Trophoblast cell (in vitro differentiated cells and primary cell): ENCODE measurements around the gene TMEM97.

Source experiments
- DNase-seq, 2 donors: peaks; one replicate each; pipeline ENCODE4 v3.0.0-alpha.2; 2016
- H2AFZ ChIP-seq: 2 replicates; pipeline ENCODE4 v1.6.1; 2013; ENCODE audit warnings: low read length, moderate library complexity, mild to moderate bottlenecking; ENCODE audit not compliant: insufficient read depth, poor library complexity
- H2AK5ac ChIP-seq: 2 replicates; pipeline ENCODE4 v1.6.1; 2013; ENCODE audit warnings: mild to moderate bottlenecking, low read length
- H2BK120ac ChIP-seq: 2 replicates; pipeline ENCODE4 v1.6.1; 2013; ENCODE audit warnings: low read length, mild to moderate bottlenecking, moderate library complexity; ENCODE audit not compliant: insufficient read depth, poor library complexity
- H2BK12ac ChIP-seq: 2 replicates; pipeline ENCODE4 v1.6.1; 2013; ENCODE audit warnings: mild to moderate bottlenecking, low read length, moderate library complexity
- H2BK5ac ChIP-seq: 2 replicates; pipeline ENCODE4 v1.6.1; 2013; ENCODE audit warnings: low read length, low read depth, moderate library complexity, mild to moderate bottlenecking; ENCODE audit not compliant: poor library complexity
- H3K14ac ChIP-seq: 2 replicates; pipeline ENCODE4 v1.6.1; 2013; ENCODE audit warnings: mild to moderate bottlenecking, low read length
- H3K18ac ChIP-seq: 2 replicates; pipeline ENCODE4 v1.6.1; 2013; ENCODE audit warnings: mild to moderate bottlenecking, low read length
- H3K23ac ChIP-seq: 2 replicates; pipeline ENCODE4 v1.6.1; 2013; ENCODE audit warnings: low read length
- H3K27ac ChIP-seq: 2 replicates; pipeline ENCODE4 v1.5.1; 2013; ENCODE audit warnings: low read depth, mild to moderate bottlenecking, inconsistent platforms, low read length, moderate library complexity
- H3K27me3 ChIP-seq: 2 replicates; pipeline ENCODE4 v1.6.1; 2013; ENCODE audit warnings: inconsistent platforms, mild to moderate bottlenecking, low read length, moderate library complexity; ENCODE audit not compliant: insufficient read depth
- H3K36me3 ChIP-seq, 2 experiments: 1 replicate in 1 of 2; 2 replicates in 1 of 2; pipeline ENCODE4 v1.6.1; 2013; ENCODE audit warnings: low read length in 2 of 2, mild to moderate bottlenecking in 2 of 2, moderate library complexity in 1 of 2; ENCODE audit not compliant: insufficient read depth in 2 of 2, control insufficient read depth in 1 of 2
- H3K4ac ChIP-seq: 2 replicates; pipeline ENCODE4 v1.6.1; 2013; ENCODE audit warnings: low read depth, mild to moderate bottlenecking, low read length, moderate library complexity
- H3K4me1 ChIP-seq, 2 experiments: 1 replicate in 1 of 2; 2 replicates in 1 of 2; pipeline ENCODE4 v1.6.1; 2013; ENCODE audit warnings: low read length in 2 of 2, mild to moderate bottlenecking in 2 of 2, moderate library complexity in 1 of 2; ENCODE audit not compliant: insufficient read depth in 2 of 2, control insufficient read depth in 1 of 2
- H3K4me2 ChIP-seq: 2 replicates; pipeline ENCODE4 v1.6.1; 2013; ENCODE audit warnings: inconsistent platforms, mild to moderate bottlenecking, low read length, moderate library complexity
- H3K4me3 ChIP-seq: 2 replicates; pipeline ENCODE4 v1.5.1; 2013; ENCODE audit warnings: mild to moderate bottlenecking, low read depth, low read length, inconsistent platforms
- H3K79me1 ChIP-seq: one replicate; pipeline ENCODE4 v1.6.1; 2013; ENCODE audit warnings: low read length
- H3K79me2 ChIP-seq: 2 replicates; pipeline ENCODE4 v1.6.1; 2013; ENCODE audit warnings: low read length, mild to moderate bottlenecking; ENCODE audit not compliant: control insufficient read depth, insufficient read depth, poor library complexity
- H3K9ac ChIP-seq: 2 replicates; pipeline ENCODE4 v1.6.1; 2013; ENCODE audit warnings: mild to moderate bottlenecking, low read length
- H3K9me3 ChIP-seq: 2 replicates; pipeline ENCODE4 v1.6.1; 2013; ENCODE audit warnings: low read depth, mild to moderate bottlenecking, control low read depth, inconsistent platforms, low read length; ENCODE audit not compliant: insufficient read depth
- H4K12ac ChIP-seq: 2 replicates; pipeline ENCODE4 v1.6.1; 2013; ENCODE audit warnings: low read depth, mild to moderate bottlenecking, low read length, moderate library complexity
- H4K8ac ChIP-seq: 2 replicates; pipeline ENCODE4 v1.6.1; 2013; ENCODE audit warnings: low read depth, mild to moderate bottlenecking, low read length, moderate library complexity
- H4K91ac ChIP-seq: one replicate; pipeline ENCODE4 v1.6.1; 2013; ENCODE audit warnings: low read depth, mild to moderate bottlenecking, low read length, moderate library complexity
- WGBS: extraction: QIAGEN DNeasy Blood & Tissue Kit; methylation state at CpG from one replicate; pipeline ENCODE4 v1.1.7; 2013; ENCODE audit warnings: missing lambda C conversion rate; ENCODE audit not compliant: insufficient read length, insufficient coverage; ENCODE audit errors: extremely low coverage; 5-methylcytosine and 5-hydroxymethylcytosine counted together

The TMEM97 gene

GRCh38 chr17:28320215-28321061 is 1.4 kb downstream of the TMEM97 start:
- Histone ChIP-seq H3K9me3 (no peaks in the 10 kb centered on the region), H3K27ac (peak overlapping the region; percentile 28), H3K79me2 (peaks cover 33% of the 10 kb centered on the region), H2BK5ac (peak overlapping the region; percentile 4), H3K14ac (no peak overlapping the region), H3K23ac (no peak overlapping the region), H3K79me1 (peaks cover 14% of the 10 kb centered on the region), H3K4ac (peak overlapping the region; percentile 98), H3K18ac (no peak overlapping the region), H2BK120ac (no peak overlapping the region), H4K91ac (peak overlapping the region; percentile 4), H3K9ac (no peak overlapping the region), H2AK5ac (no peak overlapping the region), H3K27me3 (no peaks in the 10 kb centered on the region), H4K8ac (no peak overlapping the region), H3K4me2 (peak overlapping the region; percentile 82), H3K4me3 (peak overlapping the region; percentile 65), H3K36me3 (peaks cover 3 to 7% of the 10 kb centered on the region in 2 experiments), H3K4me1 (peaks cover 24 to 27% of the 10 kb centered on the region in 2 experiments), H4K12ac (no peak overlapping the region), H2AFZ (no peak overlapping the region), H2BK12ac (no peak overlapping the region)
- no CpG with 5 or more reads among the region's 8 CpGs for WGBS
- DNase-seq = no peak

GRCh38 chr17:28324267-28324745 is 5.3 kb downstream of the TMEM97 start:
- Histone ChIP-seq H3K27ac (no peak overlapping the region), H3K27me3 (no peaks in the 10 kb centered on the region), H4K91ac (no peak overlapping the region), H2BK5ac (no peak overlapping the region), H3K4me3 (no peak overlapping the region), H2BK12ac (no peak overlapping the region), H3K14ac (no peak overlapping the region), H4K8ac (no peak overlapping the region), H3K9me3 (no peaks in the 10 kb centered on the region), H2AK5ac (no peak overlapping the region), H3K36me3 (peaks cover 17 to 27% of the 10 kb centered on the region in 2 experiments), H2BK120ac (no peak overlapping the region), H3K23ac (no peak overlapping the region), H3K79me2 (peaks cover 30% of the 10 kb centered on the region), H3K4me2 (no peak overlapping the region), H3K9ac (no peak overlapping the region), H3K18ac (no peak overlapping the region), H2AFZ (no peak overlapping the region), H4K12ac (no peak overlapping the region), H3K4me1 (peaks cover 24 to 34% of the 10 kb centered on the region in 2 experiments), H3K4ac (peak overlapping the region; percentile 57), H3K79me1 (peaks cover 4% of the 10 kb centered on the region)
- DNase-seq = no peak
- WGBS = no CpG with 5 or more reads among the region's 5 CpGs

GRCh38 chr17:28324781-28325180 is 5.8 kb downstream of the TMEM97 start:
- Histone ChIP-seq H3K79me1 (no peaks in the 10 kb centered on the region), H3K36me3 (peaks cover 19 to 30% of the 10 kb centered on the region in 2 experiments), H3K4me2 (no peak overlapping the region), H4K8ac (no peak overlapping the region), H3K79me2 (peaks cover 26% of the 10 kb centered on the region), H4K91ac (no peak overlapping the region), H2AFZ (no peak overlapping the region), H3K23ac (no peak overlapping the region), H2BK120ac (no peak overlapping the region), H4K12ac (no peak overlapping the region), H2AK5ac (no peak overlapping the region), H3K4me3 (no peak overlapping the region), H3K14ac (no peak overlapping the region), H2BK5ac (no peak overlapping the region), H3K18ac (no peak overlapping the region), H3K9me3 (no peaks in the 10 kb centered on the region), H3K27me3 (no peaks in the 10 kb centered on the region), H3K9ac (no peak overlapping the region), H2BK12ac (no peak overlapping the region), H3K27ac (no peak overlapping the region), H3K4me1 (peaks cover 24 to 34% of the 10 kb centered on the region in 2 experiments), H3K4ac (peak overlapping the region; percentile 57)
- no peak for DNase-seq
- WGBS = no CpG with 5 or more reads among the region's 3 CpGs

- H2BK12ac ChIP-seq = no peak overlapping the region
- H3K79me2 ChIP-seq = peaks cover 23% of the 10 kb centered on the region
- no peak overlapping the region for H3K4me2 ChIP-seq
- H3K9me3 ChIP-seq = no peaks in the 10 kb centered on the region
- H4K91ac ChIP-seq = no peak overlapping the region
- H3K4ac ChIP-seq = peak overlapping the region; percentile 54
- no peak overlapping the region for H3K4me3 ChIP-seq
- no CpG with 5 or more reads among the region's 5 CpGs for WGBS
- no peak overlapping the region for H2BK120ac ChIP-seq
- peaks cover 22 to 33% of the 10 kb centered on the region in 2 experiments for H3K4me1 ChIP-seq
- no peak for DNase-seq
- no peak overlapping the region for H3K14ac ChIP-seq
- H4K12ac ChIP-seq = no peak overlapping the region
- no peak overlapping the region for H3K18ac ChIP-seq
- no peak overlapping the region for H2AK5ac ChIP-seq
- H3K27me3 ChIP-seq = no peaks in the 10 kb centered on the region
- peaks cover 19 to 30% of the 10 kb centered on the region in 2 experiments for H3K36me3 ChIP-seq
- no peaks in the 10 kb centered on the region for H3K79me1 ChIP-seq
- no peak overlapping the region for H3K23ac ChIP-seq
- no peak overlapping the region for H4K8ac ChIP-seq
- no peak overlapping the region for H3K27ac ChIP-seq
- H3K9ac ChIP-seq = no peak overlapping the region
- no peak overlapping the region for H2AFZ ChIP-seq
- H2BK5ac ChIP-seq = no peak overlapping the region
These were observed 6.2 kb downstream of the TMEM97 start for GRCh38 chr17:28325211-28325610.
